LNCAP (cell line): ENCODE results near the gene RBFOX2.

Experiments
- CTCF ChIP-seq: fragments of 450-650 bp; IDR thresholded peaks from 2 replicates; pipeline ENCODE4 v1.5.1; 2017; ENCODE audit warnings: mild to moderate bottlenecking

The RBFOX2 gene

GRCh38 chr22:35873426-35873825 is 155.2 kb downstream of the RBFOX2 start:
- TF ChIP-seq CTCF = no peak

DNA sequence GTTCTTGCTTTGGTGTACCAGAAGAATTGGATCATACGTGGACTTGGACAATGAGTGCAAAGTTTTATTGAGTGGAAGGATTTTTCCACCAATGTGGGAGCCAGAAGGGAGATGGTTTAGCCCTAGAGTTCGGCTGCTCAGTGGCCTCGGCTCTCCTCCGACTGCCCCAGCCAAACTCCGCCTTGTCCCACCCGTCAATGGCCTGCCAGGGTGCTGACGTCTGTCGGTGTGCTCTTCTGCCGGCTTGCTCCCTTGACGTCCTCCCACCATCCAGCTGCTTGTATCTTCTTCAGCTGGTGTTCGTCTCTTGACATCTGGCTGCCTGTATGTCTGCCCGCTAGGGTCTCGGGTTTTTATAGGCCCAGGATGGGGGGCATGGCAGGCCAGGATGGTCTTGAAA is 156.2 kb downstream of the RBFOX2 start:
- TF ChIP-seq CTCF = no peak

DNA sequence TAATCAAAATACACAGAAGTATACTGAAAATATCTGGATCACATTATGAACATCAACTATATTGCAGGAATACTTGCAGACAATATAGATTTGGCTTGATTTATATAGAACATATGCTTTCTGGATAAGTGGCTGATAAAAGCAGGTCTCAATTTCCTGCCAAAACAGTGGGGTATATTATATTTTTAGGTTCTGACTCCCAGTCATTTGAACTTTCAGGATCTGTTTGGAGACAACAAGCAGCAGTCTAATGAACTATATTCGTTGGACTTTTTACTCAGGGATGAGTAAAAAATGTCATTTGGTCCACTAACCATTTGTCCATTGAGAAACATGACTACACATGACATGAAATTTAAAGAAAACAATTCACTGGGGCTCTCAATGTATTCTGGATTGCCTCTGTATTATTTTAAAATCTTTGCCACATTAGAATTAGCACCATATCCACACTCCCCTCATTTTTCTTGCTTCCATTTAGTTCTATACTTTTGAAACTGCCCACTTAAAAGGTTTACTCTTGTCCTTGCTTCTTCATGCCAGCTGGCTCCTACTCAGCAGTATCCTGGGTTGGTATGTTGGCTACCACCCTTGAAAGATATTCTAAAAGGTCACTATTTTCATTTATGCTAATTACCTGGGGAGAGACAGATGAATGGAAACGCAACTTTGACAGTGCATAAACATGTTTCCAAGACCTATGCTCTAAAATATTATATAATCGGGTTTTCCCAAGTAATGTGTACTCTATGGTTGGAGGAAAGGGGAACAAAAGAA is 157.9 kb downstream of the RBFOX2 start:
- no peak for TF ChIP-seq CTCF

GRCh38 chr22:35868938-35869337 is 159.7 kb downstream of the RBFOX2 start:
- TF ChIP-seq CTCF = no peak

GRCh38 chr22:35866651-35867050 is 162.0 kb downstream of the RBFOX2 start:
- no peak for TF ChIP-seq CTCF

DNA sequence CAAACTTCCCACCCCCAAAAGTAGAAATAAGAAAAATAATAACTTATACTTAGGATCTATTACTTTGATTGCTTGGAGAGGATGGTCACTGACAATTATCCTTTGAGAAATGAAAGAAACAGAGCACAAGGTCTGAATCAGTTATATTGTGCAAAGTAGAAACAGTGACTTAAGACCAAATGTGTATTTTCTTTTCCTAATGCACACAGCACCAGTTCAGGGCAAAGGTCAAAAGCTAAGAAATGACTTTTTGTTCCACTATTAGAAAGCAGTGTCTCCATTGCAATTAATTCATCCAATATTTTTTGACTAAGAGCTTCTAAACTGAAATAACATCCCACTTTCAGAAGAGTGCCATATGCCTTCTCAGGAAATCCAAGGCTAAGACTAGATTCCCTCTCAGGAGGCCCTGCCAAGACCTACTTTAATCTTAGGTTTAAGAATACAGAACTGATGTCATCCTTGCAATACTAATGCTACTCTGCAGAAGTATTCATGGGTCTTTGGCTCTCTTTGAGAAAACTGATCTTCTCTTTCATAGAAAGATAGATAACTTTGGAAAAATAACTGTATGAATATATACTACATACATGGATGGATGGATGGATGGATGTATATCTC is 164.0 kb downstream of the RBFOX2 start:
- no peak for TF ChIP-seq CTCF

GRCh38 chr22:35863432-35863831 is 165.2 kb downstream of the RBFOX2 start:
- TF ChIP-seq CTCF = no peak
